Motor neuron (in vitro differentiated cells): ENCODE data around the gene SCP2. TPM values are rescaled to one million over a fixed set of nuclear protein-coding genes. Genes with fewer than 3 reads are reported as not detected.
"Not testable (repeated sequence)": the region's sequence is repeated elsewhere in the genome, so short reads cannot be mapped to it uniquely, and the experiment has no call there.

Experiments used
- ATAC-seq, 8 experiments: fragments of 200-7000 bp; cut with Tn5 transposase; replicated peaks in 6 of 8; 2 replicates each; pipeline ENCODE4 v1.8.0; 2021; ENCODE audit warnings: mild to moderate bottlenecking in 8 of 8, moderate library complexity in 8 of 8
- H3K27ac ChIP-seq, 2 donors: fragments of 250-450 bp; sonication (Bioruptor Pico); 2 replicates each; pipeline ENCODE4 v1.9.0; 2021; ENCODE audit warnings: antibody characterized with exemption in 2 of 2, mild to moderate bottlenecking in 2 of 2, moderate library complexity in 1 of 2
- H3K4me1 ChIP-seq, 2 donors: fragments of 250-450 bp; sonication (Bioruptor Pico); replicated peaks in 1 of 2; 2 replicates each; pipeline ENCODE4 v1.6.1; 2021; ENCODE audit warnings: antibody characterized with exemption in 2 of 2, mild to moderate bottlenecking in 2 of 2, moderate library complexity in 1 of 2
- H3K4me3 ChIP-seq, 5 donors: fragments of 250-450 bp; sonication (Bioruptor Pico); 2 replicates each; pipeline ENCODE4 v1.9.0; 2021; ENCODE audit warnings: antibody characterized with exemption in 5 of 5, mild to moderate bottlenecking in 5 of 5, moderate library complexity in 4 of 5
- WGBS, 10 experiments: fragments of 450-650 bp; shearing (Covaris generic); methylation state at CpG; one replicate each; pipeline ENCODE4 v1.0.0; 2022; 5-methylcytosine and 5-hydroxymethylcytosine counted together
- in situ Hi-C, 9 experiments: fragments of 400-800 bp; cut with MboI; loops; one replicate each; pipeline ENCODE4 v1.15.0; 2021; ENCODE audit warnings: low sequenced_read_pairs in 9 of 9, low pct_unique_long_range_greater_than_20kb in 2 of 9; ENCODE audit not compliant: unreplicated experiment in 9 of 9
- total RNA-seq, 8 experiments: library from RNA; unstranded; fragments of 300-600 nt; gene quantifications; 2 replicates each; pipeline versions ENCODE4 v1.2.3 to v1.2.4, GENCODE V29; 2022

Gene SCP2
- total RNA-seq, 8 experiments from 2014 or later: 79.6 to 193 (median 95.2) TPM

GRCh38 chr1:52949602-52950001 is 22.5 kb downstream of the SCP2 start:
- H3K4me1 ChIP-seq, H3K4me3 ChIP-seq, ATAC-seq, H3K27ac ChIP-seq: not testable (repeated sequence)
- in situ Hi-C loops: loop anchor here in 1 of 9 experiments (25.0 kb wide), 1 partner anchor 238 kb away; the partner anchor contains the start of gene CPT2

GRCh38 chr1:52952112-52952511 is 25.0 kb downstream of the SCP2 start:
- H3K4me1 ChIP-seq: peaks cover 7 to 10% of the 10 kb centered on the region in 2 donors
- H3K4me3 ChIP-seq: no peak overlapping the region
- in situ Hi-C loops: loop anchor here in 1 of 9 experiments (25.0 kb wide), 1 partner anchor 235 kb away; the partner anchor contains the start of gene CPT2
- H3K27ac ChIP-seq: no peak overlapping the region
- 45 to 100% (median 80%) methylated on average over 1 to 2 of the region's 2 CpGs; no CpG with 5 or more reads in 1 of the 10 experiments for WGBS, 10 experiments
- ATAC-seq: no peak

- WGBS, 10 experiments: 14 to 61% (median 25%) methylated on average over 4 to 6 of the region's 6 CpGs
- Histone ChIP-seq H3K4me1 (peaks cover 7 to 10% of the 10 kb centered on the region in 2 donors), H3K27ac (no peak overlapping the region), H3K4me3 (no peak overlapping the region)
- in situ Hi-C loops: loop anchor here in 1 of 9 experiments (25.0 kb wide), 1 partner anchor 232 kb away; the partner anchor contains the start of gene CPT2
- ATAC-seq: peak; percentile 50 to 94 (median 67)
These were observed 28.3 kb downstream of the SCP2 start for GRCh38 chr1:52955129-52955970.

- in situ Hi-C loops: loop anchor here in 1 of 9 experiments (25.0 kb wide), 1 partner anchor 224 kb away; the partner anchor contains the start of gene CPT2
- Histone ChIP-seq H3K4me1 (no peaks in the 10 kb centered on the region), H3K4me3 (no peak overlapping the region), H3K27ac (no peak overlapping the region)
- no peak for ATAC-seq
- 72 to 94% (median 85%) methylated on average over 1 to 2 of the region's 2 CpGs for WGBS, 10 experiments
These were observed 36.0 kb downstream of the SCP2 start for GRCh38 chr1:52963101-52963500.

GRCh38 chr1:52967666-52968065 is 40.6 kb downstream of the SCP2 start:
- WGBS, 10 experiments: 40 to 100% (median 94%) methylated on average over 1 to 3 of the region's 3 CpGs; no CpG with 5 or more reads in 3 of the 10 experiments
- Histone ChIP-seq H3K4me3 (no peak overlapping the region), H3K27ac (no peak overlapping the region), H3K4me1 (no peaks in the 10 kb centered on the region)
- in situ Hi-C loops: loop anchor here in 1 of 9 experiments (25.0 kb wide), 1 partner anchor 220 kb away; the partner anchor contains the start of gene CPT2
- ATAC-seq: no peak

- not testable (repeated sequence) for ATAC-seq, H3K4me3 ChIP-seq, H3K4me1 ChIP-seq, H3K27ac ChIP-seq
- 50 to 100% (median 93%) methylated on average over 1 to 2 of the region's 2 CpGs; no CpG with 5 or more reads in 3 of the 10 experiments for WGBS, 10 experiments
- in situ Hi-C loops: loop anchor here in 1 of 9 experiments (25.0 kb wide), 1 partner anchor 218 kb away; the partner anchor contains the start of gene CPT2
These were observed 42.2 kb downstream of the SCP2 start for GRCh38 chr1:52969234-52969633.

- Histone ChIP-seq H3K4me3 (no peak overlapping the region), H3K4me1 (no peaks in the 10 kb centered on the region), H3K27ac (no peak overlapping the region)
- 0 to 100% (median 65%) methylated on average over 1 to 3 of the region's 3 CpGs for WGBS, 10 experiments
- in situ Hi-C loops: loop anchor here in 1 of 9 experiments (25.0 kb wide), 1 partner anchor 217 kb away; the partner anchor contains the start of gene CPT2
- peak in 1 of 8 experiments; percentile 56 for ATAC-seq
These were observed 43.1 kb downstream of the SCP2 start for GRCh38 chr1:52970149-52970548.

- H3K27ac ChIP-seq: no peak overlapping the region
- H3K4me1 ChIP-seq: no peaks in the 10 kb centered on the region
- H3K4me3 ChIP-seq: no peak overlapping the region
- no peak for ATAC-seq
- in situ Hi-C loops: loop anchor here in 1 of 9 experiments (25.0 kb wide), 1 partner anchor 213 kb away; the partner anchor contains the start of gene CPT2
- WGBS, 10 experiments: 82 to 100% (median 98%) methylated on average over 1 to 3 of the region's 3 CpGs
These were observed 46.8 kb downstream of the SCP2 start for GRCh38 chr1:52973841-52974240.

GRCh38 chr1:52976183-52977035 is 49.3 kb downstream of the SCP2 start:
- Histone ChIP-seq H3K4me3 (no peak overlapping the region), H3K27ac (no peak overlapping the region), H3K4me1 (no peaks in the 10 kb centered on the region)
- no peak for ATAC-seq
- in situ Hi-C loops: no loop called here
- 72 to 100% (median 84%) methylated on average over 1 to 3 of the region's 3 CpGs; no CpG with 5 or more reads in 2 of the 10 experiments for WGBS, 10 experiments

GRCh38 chr1:52978045-52978444 is 51.0 kb downstream of the SCP2 start:
- Histone ChIP-seq H3K4me1 (no peaks in the 10 kb centered on the region), H3K27ac (no peak overlapping the region), H3K4me3 (no peak overlapping the region)
- in situ Hi-C loops: no loop called here
- WGBS, 10 experiments: 0 to 100% (median 90%) methylated on average over 1 to 2 of the region's 2 CpGs
- ATAC-seq: no peak

GRCh38 chr1:52992733-52993132 is 65.7 kb downstream of the SCP2 start:
- H3K4me1 ChIP-seq, H3K27ac ChIP-seq, ATAC-seq, H3K4me3 ChIP-seq, in situ Hi-C loops: not testable (repeated sequence)

GRCh38 chr1:52994656-52995055 is 67.6 kb downstream of the SCP2 start:
- in situ Hi-C loops: no loop called here
- WGBS, 10 experiments: 43 to 100% (median 95%) methylated on average over 1 to 6 of the region's 6 CpGs; no CpG with 5 or more reads in 3 of the 10 experiments
- no peak overlapping the region for H3K4me3 ChIP-seq
- H3K4me1 ChIP-seq: no peaks in the 10 kb centered on the region
- peak in 1 of 8 experiments; percentile 77 for ATAC-seq
- H3K27ac ChIP-seq: no peak overlapping the region

- Histone ChIP-seq H3K27ac (no peak overlapping the region), H3K4me3 (no peak overlapping the region), H3K4me1 (no peaks in the 10 kb centered on the region)
- ATAC-seq: no peak
- in situ Hi-C loops: no loop called here
These were observed 69.6 kb downstream of the SCP2 start for GRCh38 chr1:52996653-52997052.
